HG03103 (cell line): ENCODE measurements around the gene ANKS4B.
"Not testable (repeated sequence)": the region's sequence is repeated elsewhere in the genome, so short reads cannot be mapped to it uniquely, and the experiment has no call there.

Experiments
- ATAC-seq: cut with Tn5 transposase; IDR thresholded peaks from one replicate; pipeline ENCODE4 v1.9.1; 2021; ENCODE audit warnings: low read depth; ENCODE audit not compliant: unreplicated experiment

The ANKS4B gene, protein sequence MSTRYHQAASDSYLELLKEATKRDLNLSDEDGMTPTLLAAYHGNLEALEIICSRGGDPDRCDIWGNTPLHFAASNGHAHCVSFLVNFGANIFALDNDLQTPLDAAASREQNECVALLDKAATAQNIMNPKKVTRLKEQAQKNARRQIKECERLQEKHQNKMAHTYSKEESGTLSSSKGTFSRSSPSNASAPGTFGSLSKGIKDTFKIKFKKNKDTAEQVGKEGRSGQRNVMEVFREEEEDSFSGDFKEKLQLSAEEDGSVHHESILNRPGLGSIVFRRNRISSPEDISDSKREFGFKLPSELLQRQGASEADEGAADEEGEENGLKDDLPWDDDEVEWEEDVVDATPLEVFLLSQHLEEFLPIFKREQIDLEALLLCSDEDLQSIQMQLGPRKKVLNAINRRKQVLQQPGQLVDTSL

DNA sequence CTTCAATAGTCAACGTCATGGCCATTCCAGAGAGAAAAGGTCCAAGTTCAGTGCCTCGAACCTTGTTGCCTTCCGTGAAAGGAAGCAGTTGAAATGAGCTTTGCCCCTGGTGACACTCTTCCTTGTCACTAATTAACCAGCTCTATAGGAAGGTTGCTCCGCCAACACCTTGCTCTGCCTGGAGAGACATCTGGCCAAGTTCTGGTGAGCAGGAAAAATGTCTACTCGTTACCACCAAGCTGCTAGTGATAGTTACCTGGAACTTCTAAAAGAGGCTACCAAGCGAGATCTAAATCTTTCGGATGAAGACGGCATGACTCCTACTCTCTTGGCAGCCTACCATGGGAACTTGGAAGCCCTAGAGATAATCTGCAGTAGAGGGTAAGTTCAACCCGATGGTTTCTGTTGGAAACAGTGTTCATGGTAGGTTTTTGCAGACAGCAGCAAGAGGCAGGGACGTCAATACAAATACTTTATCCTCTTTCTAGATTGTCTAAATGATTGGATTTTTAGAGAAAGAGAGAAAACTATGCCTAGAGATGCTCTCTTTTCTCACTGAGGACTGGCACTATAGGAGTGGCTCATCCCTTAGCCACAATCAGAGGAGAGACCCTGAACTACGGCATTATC is at the start of gene ANKS4B:
ANKS4B (plus strand) TSS at position 179 of the 630 bp plus-strand sequence; CDS start at position 218, 39 bp downstream.
- ATAC-seq = no peak

DNA sequence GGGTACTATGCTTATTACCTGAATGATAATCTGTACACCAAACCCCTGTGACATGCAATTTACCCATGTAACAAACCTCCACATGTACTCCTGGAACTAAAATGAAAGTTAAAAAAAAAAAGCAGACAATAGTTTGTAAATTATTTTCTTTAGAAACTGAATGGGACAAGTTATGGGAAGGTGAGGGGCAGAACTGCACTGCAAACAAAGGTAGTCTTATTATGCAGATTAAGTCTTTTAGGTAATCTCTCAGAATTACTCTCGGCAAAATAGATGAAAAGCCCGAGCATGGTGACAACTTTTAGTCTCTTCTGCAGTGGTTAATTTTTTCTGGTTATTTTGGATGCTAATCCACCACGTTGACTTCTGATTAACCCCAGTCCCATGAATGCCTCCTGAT is 49.5 kb upstream of the ANKS4B start:
- no peak for ATAC-seq

DNA sequence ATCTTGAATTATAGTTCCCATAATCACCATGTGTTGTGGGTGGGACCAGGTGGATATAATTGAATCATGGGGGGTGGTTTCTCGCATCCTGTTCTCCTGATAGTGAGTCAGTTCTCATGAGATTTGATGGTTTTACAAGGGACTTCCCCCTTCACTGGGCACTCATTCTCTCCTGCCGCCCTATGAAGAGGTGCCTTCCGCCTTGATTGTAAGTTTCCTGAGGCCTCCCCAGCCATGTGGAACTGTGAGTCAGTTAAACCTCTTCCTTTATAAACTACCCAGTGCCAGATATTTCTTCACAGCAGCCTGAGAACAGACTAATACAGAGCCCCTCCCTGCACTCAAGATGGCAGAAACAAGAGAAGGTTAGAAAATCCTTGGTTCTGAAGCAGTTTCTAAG is 48.7 kb upstream of the ANKS4B start:
- ATAC-seq = no peak

DNA sequence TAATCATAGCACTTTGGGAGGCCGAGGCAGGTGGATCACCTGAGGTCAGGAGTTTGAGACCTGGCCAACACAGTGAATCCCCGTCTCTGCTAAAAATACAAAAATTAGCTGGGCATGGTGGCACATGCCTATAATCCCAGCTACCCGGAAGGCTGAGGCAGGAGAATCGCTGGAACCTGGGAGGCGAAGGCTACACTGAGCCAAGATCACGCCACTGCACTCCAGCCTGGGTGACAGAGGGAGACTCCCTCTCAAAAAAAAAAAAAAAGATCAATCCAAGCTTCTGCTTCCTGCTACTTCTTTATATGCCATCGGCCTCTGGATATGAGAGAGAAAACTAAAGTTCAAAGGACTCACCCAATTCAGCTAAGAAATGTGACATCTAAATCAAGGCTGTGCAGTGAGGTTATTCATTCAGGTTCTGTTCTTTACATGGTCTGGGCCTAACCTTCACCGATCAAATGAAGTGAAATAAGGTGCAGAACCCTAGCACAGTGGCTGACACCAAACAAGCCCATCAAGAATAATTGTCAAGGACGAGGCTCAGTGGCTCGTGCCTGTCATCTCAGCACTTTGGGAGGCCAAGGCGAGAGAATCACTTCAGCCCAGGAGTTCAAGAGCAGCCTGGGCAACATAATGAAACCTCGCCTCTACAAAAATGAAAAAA is 47.7 kb upstream of the ANKS4B start:
- no peak for ATAC-seq

DNA sequence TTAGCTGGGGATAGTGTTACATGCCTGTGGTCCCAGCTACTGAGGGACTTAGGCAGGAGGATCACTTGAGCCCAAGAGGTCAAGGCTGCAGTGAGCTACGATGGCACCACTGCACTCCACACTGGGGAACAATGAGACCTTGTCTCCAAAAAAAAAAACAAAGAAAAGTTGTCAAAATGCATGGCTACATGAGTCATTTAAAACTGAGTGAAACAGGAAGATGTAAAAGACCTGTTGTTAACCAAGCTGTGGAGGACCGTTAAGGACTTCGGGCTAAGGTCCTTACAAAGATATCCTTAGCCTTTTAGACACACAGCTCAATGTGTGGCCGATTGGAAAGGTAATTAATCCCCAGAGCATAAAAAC is 47.2 kb upstream of the ANKS4B start:
- no peak for ATAC-seq

DNA sequence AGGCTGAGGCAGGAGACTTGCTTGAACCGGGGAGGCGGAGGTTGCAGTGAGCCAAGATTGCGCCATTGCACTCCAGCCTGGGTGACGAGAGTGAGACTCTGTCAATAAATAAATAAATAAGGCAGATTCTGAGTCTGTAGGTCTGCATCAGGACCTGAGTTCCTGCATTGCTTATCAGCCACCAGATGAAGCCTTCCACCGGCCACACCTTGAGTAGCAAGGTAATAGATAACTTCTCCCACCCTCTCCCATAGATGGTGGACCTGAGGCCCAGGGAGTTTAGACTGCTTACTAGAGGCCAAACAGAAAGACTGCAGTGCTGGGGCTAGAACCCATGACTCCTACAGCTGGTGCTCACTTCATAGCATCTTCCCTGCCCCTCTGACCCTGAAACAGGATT is 44.2 kb upstream of the ANKS4B start:
- no peak for ATAC-seq

DNA sequence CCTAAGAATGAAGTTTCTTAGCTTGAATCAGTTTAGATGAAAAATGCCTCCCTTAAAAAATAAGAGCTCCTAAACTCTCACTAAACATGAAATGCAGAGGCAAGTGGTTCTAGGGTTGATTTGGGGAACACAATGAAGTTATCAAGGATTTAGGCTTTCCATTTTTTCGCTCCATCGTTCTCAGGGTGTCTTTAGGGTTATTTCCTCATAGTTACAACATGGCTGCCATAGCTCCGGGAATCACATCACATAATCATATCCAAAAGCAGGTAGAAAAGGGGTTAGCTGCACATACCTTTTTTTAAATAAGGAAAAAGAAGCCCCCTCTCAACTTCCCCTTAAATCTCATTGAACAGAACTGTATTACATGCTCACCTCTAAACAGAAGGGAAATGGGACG is 43.5 kb upstream of the ANKS4B start:
- ATAC-seq = no peak

DNA sequence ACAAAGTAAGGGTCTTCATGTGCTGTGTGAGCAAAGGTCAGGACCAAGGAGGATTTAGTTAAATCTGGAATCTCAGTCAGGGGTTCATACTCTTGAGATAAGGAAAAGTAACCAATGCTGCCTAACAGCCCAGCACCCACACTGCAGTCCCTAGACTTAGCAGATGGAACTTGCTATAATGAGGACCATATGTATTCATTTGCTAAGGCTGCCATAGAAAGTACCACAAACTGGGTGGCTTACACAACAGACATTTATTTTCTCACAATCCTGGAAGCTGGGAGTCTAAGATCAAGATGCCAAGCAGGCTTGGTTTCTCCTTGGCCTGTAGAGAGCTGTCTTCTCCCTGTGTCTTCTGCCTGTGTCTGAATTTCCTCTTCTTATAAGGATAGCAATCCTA is 42.9 kb upstream of the ANKS4B start:
- ATAC-seq = no peak

DNA sequence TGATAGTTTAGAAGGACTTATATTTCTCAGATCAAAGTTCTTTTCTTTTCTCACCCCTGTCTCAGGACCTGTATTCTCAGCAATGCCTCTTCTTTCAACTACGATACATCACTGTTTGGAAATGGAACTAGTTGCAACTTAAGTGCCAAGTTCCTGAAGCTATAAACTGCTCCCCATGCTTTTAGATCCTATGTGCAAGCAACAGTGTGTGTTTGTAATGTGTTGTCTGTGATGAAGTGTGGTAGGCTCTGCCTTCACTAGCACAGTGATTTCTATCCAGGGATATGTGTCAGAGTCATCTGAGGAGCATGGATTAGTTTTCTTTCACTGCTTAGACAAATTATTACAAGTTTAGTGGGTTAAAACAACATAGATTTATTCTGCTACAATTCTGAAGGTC is 40.5 kb upstream of the ANKS4B start:
- no peak for ATAC-seq

DNA sequence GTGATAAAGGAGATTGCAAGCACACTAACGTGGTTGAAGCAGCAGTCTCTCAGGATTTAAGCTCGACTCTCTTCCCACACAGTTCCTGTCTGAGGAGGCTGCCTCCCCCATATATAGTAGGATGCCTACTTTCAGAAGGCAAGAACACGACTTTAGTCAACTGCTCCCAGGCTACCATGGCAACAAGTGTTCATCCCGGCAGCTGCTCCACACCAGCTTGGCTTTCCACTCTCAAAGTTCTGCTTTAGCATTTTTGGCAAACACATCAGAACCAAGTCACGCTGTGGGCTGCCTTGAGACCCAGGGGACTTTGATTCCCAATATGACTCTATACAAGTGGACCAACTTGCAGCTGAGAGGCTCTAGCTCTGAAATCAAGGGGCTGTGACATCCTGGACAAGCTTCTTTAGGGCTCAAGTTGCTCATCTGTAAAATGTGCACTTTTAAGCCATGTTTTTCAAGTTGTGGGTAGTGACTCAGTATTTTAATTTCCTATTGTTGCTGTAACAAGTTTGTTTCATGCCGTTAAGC is 38.7 kb upstream of the ANKS4B start:
- ATAC-seq = no peak

DNA sequence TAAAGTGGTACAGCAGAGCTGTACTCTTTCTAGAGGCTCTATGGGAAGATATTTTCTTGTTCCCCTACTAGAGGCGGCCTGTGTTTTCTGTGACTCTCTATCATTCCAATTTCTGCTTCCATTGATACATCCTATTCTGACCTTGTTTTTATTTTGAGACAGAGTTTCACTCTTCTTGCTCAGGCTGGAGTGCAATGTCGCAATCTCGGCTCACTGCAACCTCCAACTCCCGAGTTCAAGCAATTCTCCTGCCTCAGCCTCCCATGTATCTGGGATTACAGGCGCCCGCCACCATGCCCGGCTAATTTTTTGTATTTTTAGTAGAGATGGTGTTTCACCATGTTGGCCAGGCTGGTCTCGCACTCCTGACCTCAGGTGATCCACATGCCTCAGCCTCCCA is 38.2 kb upstream of the ANKS4B start:
- ATAC-seq = not testable (repeated sequence)

DNA sequence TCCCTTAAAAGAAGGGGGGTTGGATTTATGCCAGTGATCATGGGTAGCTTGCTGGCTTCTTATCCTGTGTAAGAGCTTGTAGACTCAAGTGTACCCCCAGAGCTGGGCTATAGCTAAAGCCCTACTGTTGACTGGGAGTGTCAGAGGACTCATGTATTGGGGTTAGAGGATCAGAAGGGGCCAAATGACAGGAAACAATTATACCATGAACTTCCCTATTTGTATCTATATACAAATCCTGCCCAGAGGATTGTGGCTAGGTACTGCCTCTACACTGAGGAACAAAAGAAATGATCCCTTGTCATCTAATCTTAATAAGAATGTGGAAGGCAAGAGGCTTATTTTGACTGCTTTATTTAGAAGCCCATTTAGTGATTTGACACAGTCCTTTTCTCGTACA is 36.4 kb upstream of the ANKS4B start:
- ATAC-seq = no peak

DNA sequence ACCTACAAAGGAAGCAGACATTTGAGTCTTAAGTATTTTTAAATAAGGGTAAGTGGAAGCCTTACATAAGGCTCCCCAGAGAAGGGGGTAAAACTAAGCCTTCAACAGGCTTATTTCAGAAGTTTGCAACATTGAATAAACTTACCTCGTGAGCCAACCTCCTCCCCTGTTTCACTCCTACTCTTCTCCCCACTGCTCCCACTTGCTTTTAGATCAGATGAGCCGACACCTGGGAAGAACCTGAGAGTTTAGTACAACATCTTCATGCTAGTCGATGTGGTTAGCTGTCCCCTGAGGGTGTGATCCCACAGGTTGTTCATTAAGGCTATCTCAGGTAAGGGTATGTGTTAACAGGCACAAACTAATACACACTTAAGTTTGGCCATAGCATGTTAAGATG is 35.9 kb upstream of the ANKS4B start:
- ATAC-seq = no peak

DNA sequence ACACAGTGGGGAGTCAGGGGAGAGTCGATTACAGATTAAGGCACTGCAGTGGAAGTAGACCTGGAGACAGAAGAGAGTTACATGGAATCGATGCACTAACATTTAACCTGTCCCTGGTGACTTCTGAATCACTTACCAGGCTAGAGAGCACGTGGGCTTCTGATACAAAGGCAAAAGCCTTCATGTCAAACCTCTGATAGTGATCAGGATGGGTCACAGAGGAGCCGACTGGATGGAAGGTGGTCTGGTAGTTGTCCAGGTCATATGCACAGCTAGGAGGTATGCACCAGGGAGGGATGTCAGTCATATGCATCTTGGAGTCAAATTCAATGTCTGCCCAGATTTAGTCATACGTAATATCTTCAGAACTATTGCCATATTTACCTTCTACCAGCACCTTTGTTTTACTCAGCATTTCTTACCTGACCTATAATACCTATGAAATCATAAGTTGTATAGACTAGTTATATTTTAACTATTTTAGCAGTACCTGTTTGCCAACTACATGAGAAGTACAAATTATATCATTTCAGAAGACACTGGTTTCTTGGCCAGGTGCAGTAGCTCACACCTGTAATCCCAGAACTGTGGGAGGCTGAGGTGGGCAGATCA is 33.8 kb upstream of the ANKS4B start:
- ATAC-seq = no peak

DNA sequence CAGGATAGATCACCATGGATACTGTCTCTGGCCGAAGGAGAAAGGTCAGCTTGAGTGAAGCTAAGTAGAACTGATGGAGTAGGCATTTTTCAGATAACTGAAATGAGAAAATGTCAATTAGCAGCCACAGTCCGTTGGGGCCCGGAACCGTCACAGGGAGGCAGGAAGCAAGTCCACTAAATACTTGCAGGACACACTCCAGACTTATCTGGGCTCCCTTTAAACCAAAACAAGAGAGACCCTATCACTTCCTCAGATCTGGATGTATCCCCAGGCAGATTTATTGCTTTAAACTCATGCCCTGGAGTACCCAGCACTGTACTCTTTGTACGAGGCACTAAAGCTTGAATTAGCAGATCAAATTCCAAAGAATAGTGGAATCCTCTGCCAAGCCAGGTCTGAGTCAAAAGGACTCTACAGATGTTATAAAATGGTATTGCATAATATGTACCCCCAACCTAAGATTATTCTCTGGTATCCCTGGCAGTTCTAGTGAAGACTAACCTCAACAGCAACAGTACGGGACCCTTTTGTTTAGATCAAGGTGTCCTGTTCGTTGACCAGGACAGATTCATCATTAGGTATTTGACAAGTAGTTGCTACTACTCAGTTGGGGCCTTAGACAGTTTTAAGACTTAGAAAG is 30.2 kb upstream of the ANKS4B start:
- ATAC-seq = no peak

DNA sequence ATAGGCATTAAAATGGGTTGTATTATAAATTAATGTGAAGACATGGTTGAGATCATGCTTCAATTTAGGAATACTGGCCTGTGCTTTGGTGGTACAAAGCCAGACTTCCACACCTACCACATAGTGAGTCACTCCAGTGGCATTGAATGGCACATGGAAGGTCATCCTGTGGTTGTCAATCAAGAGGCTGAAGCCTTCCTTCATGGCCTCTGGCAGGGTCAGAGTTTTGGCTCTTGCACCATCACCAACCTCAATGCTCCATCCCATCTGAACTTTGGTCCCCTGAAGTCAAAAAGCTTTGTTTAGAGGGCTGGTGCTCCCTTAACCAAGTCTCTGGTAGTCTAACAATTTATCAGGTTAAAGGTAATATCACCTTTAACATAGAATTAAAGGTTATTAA is 28.2 kb upstream of the ANKS4B start:
- no peak for ATAC-seq

DNA sequence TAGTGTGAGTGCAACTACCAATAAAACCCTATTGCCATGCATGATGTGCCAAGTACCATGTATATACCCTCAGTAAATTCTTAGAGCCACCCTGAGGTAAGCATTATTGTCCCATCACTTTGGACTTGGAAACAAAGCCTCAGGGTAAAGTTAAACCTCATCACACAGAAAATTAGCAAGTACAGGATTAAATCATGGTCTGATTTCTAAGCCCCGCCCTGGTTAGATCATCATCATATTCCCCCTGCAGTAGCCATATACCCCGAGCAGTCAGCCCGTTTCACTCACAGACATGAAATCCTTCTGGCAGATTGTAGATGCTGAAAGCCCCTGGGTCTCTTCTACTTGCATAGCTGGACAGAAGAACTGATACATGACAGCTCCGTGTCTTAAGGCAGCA is 26.9 kb upstream of the ANKS4B start:
- no peak for ATAC-seq

DNA sequence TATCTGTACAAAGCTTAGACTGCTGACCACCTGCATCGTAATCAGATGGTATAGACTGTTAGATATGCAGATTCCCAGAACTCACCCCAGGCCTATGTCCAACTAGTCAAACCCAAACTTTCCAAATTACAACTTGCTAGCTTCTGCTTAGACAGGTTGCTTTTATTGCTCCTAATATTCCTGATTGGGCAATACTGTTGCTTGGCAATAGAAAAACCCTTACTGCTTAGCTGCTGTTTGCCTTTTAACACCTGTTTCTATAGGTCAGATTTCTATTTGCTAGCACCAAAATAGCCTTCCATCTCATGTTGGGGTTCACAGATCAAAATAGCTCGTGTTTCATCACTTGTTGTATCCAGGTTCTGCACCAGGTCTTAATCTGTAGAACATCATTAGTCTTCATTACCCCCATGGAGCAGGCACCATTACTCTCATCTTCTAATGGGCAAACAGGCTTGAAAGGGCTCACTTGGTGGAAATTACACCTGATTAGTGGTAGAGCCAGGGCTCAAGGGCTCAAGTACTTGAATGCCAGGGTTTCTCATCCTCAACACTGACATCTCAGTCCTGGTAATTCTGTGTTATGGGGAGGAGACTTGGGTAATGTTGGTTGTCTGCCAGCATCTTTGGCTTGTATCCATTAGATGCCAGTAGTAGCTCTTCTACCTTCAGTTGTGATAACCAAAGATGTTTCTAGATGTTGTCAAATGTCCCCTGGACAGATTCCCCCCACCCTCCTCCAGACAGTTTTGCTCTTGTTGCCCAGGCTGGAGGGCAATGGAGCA is 24.9 kb upstream of the ANKS4B start:
- no peak for ATAC-seq

DNA sequence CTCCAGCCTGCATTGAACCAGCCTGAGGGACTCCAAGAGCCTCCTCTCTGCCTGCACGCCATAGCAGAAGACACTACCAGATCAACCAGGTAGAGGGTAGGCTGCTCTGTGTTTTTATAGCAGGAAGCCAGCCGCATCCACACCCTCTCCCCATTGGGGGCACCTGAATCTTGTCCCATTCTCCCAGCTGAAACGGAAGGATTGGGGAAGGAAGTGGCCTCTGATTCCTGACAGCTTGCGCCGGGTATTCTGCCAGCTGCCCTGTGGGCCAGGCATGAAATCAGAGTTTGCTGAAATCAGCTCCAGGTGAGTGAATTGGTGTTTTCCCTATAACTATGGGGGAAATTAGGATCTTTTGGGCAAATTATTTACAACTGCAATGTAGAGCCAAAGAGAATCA is 22.0 kb upstream of the ANKS4B start, which contains the start of gene ZP2:
ZP2 (minus strand) TSS at position 89 of the 400 bp plus-strand sequence; CDS start at position 62, 27 bp downstream.
- no peak for ATAC-seq

DNA sequence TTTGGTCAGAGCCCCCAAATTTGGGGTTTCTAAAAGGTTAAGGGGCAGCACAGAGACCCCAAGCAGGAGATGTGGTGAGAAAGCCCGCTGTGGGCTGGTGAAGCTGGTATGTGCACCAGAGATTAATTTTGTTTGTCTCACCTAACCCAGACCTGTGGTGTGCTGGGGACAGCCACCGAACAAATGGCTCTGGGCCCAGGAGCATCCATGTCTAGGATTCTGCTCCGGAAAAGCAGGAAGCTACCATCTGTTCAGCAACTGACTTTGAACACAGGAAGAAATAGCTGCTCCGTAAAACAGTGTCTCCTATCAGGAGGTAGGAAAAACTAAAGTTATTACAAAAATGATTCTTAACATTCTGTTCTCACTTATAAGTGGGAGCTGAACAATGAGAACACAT is 19.4 kb upstream of the ANKS4B start:
- no peak for ATAC-seq
